ENCODE data around the gene VPS13D.
"Not testable (repeated sequence)": the region's sequence is repeated elsewhere in the genome, so short reads cannot be mapped to it uniquely, and the experiment has no call there.

DNA sequence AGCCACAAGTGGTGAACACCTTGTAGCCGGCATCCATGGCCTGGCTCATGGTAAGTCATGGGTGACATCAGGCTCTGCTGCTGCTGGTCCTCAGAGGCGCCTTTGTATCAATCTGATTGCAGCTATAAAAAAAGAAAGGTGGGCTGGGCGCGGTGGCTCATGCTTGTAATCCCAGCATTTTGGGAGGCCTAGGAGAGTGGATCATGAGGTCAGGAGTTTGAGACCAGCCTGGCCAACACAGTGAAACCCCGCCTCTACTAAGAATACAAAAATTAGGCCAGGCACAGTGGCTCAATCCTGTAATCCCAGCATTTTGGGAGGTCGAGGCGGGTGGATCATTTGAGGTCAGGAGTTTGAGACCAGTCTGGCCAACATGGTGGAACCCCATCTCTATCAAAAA is 226.3 kb downstream of the VPS13D start:
- TF ChIP-seq CTCF (IDR thresholded peaks at IDR 0.05 in 4 of 5, conservative IDR thresholded peaks at IDR 0.05 in 1 of 5); POLR2A (IDR thresholded peaks at IDR 0.05): not testable (repeated sequence)
